Measurements from ENCODE around the gene ZNF362. TPM values are rescaled to one million over a fixed set of nuclear protein-coding genes. Genes with fewer than 3 reads are reported as not detected.
A peak's percentile ranks its signal among the peaks of the same experiment; 100 is the strongest.

The ZNF362 gene
- total RNA-seq, 4 donors from 2014 or later: 3.6 to 18.9 (median 13.7) TPM

GRCh38 chr1:33334081-33334552, 77.8 kb downstream of the ZNF362 start:
- H3K36me3 ChIP-seq: peaks cover 27 to 57% (median 30%) of the 10 kb centered on the region in 3 donors
- TF ChIP-seq POLR2A (IDR thresholded peaks at IDR 0.05) (peak in 2 of 4 donors; percentile 5 to 33), CTCF (IDR thresholded peaks at IDR 0.05) (no peak)
- intact Hi-C loops (cut with DNase I): no loop called here
- no peaks in the 10 kb centered on the region for H3K27me3 ChIP-seq
- no peaks in the 10 kb centered on the region for H3K9me3 ChIP-seq
- H3K4me1 ChIP-seq: peaks cover 40 to 96% (median 74%) of the 10 kb centered on the region in 3 donors
- no peak for DNase-seq
- whole genome bisulfite sequencing, 2 donors: 48 to 67% methylated on average over 9 to 16 of the region's 17 CpGs
- H3K4me3 ChIP-seq: peak overlapping the region in 2 of 4 donors; percentile 0 to 27
- H3K27ac ChIP-seq: peak overlapping the region; percentile 15 to 99 (median 81)

GRCh38 chr1:33335020-33335419, 78.7 kb downstream of the ZNF362 start:
- no peaks in the 10 kb centered on the region for H3K27me3 ChIP-seq
- H3K36me3 ChIP-seq: peaks cover 20 to 48% (median 21%) of the 10 kb centered on the region in 3 donors
- WGBS, 2 donors: 36 to 43% methylated on average over 4 of the region's 4 CpGs
- peak overlapping the region; percentile 15 to 99 (median 81) for H3K27ac ChIP-seq
- TF ChIP-seq POLR2A (IDR thresholded peaks at IDR 0.05) (peak in 1 of 4 donors; percentile 9), CTCF (IDR thresholded peaks at IDR 0.05) (no peak)
- peak overlapping the region in 1 of 4 donors; percentile 27 for H3K4me3 ChIP-seq
- intact Hi-C loops (cut with DNase I): no loop called here
- peaks cover 49 to 96% (median 83%) of the 10 kb centered on the region in 3 donors for H3K4me1 ChIP-seq
- H3K9me3 ChIP-seq: no peaks in the 10 kb centered on the region
- DNase-seq: no peak

- 80 to 85% methylated on average over 7 to 8 of the region's 9 CpGs for WGBS, 2 donors
- TF ChIP-seq CTCF (IDR thresholded peaks at IDR 0.05) (no peak), POLR2A (IDR thresholded peaks at IDR 0.05) (no peak)
- no peak for DNase-seq
- no peaks in the 10 kb centered on the region for H3K27me3 ChIP-seq
- H3K9me3 ChIP-seq: no peaks in the 10 kb centered on the region
- peaks cover 6 to 44% (median 6%) of the 10 kb centered on the region in 3 donors for H3K36me3 ChIP-seq
- intact Hi-C loops (cut with DNase I): no loop called here
- peak overlapping the region in 3 of 4 donors; percentile 73 to 99 (median 89) for H3K27ac ChIP-seq
- peaks cover 64 to 100% (median 96%) of the 10 kb centered on the region in 3 donors for H3K4me1 ChIP-seq
- H3K4me3 ChIP-seq: no peak overlapping the region
These were observed 80.3 kb downstream of the ZNF362 start for GRCh38 chr1:33336580-33336979.

- Histone ChIP-seq H3K36me3 (peaks cover 0 to 38% (median 0%) of the 10 kb centered on the region in 3 donors), H3K4me1 (peaks cover 73 to 100% (median 96%) of the 10 kb centered on the region in 3 donors), H3K27ac (peak overlapping the region; percentile 78 to 99 (median 92)), H3K27me3 (no peaks in the 10 kb centered on the region), H3K4me3 (peak overlapping the region in 1 of 4 donors; percentile 54), H3K9me3 (no peaks in the 10 kb centered on the region)
- WGBS, 2 donors: 75 to 90% methylated on average over 6 of the region's 6 CpGs
- no peak for DNase-seq
- TF ChIP-seq POLR2A (IDR thresholded peaks at IDR 0.05) (no peak), CTCF (IDR thresholded peaks at IDR 0.05) (no peak)
- intact Hi-C loops (cut with DNase I): no loop called here
These were observed 81.1 kb downstream of the ZNF362 start for GRCh38 chr1:33337441-33337840.

GRCh38 chr1:33338048-33338439, 81.8 kb downstream of the ZNF362 start:
- Histone ChIP-seq H3K27ac (peak overlapping the region; percentile 78 to 99 (median 92)), H3K4me3 (peak overlapping the region in 1 of 4 donors; percentile 54), H3K27me3 (no peaks in the 10 kb centered on the region), H3K4me1 (peaks cover 79 to 100% (median 96%) of the 10 kb centered on the region in 3 donors), H3K36me3 (peaks cover 0 to 32% (median 0%) of the 10 kb centered on the region in 3 donors), H3K9me3 (no peaks in the 10 kb centered on the region)
- WGBS, 2 donors: 20 to 25% methylated on average over 1 of the region's 1 CpG
- intact Hi-C loops (cut with DNase I): no loop called here
- TF ChIP-seq POLR2A (IDR thresholded peaks at IDR 0.05): no peak
- TF ChIP-seq CTCF (IDR thresholded peaks at IDR 0.05): no peak
- DNase-seq: no peak
